BJ (cell line): ENCODE data around the gene IL9. TPM values are rescaled to one million over a fixed set of nuclear protein-coding genes. Genes with fewer than 3 reads are reported as not detected.

Source experiments
- CTCF ChIA-PET: fragments of 350-600 bp; formaldehyde crosslinking; extraction: SDS; loops from one replicate; lab custom pipeline; 2021; ENCODE audit warnings: antibody characterized with exemption, inconsistent platforms; lab: Yijun Ruan, JAX
- POLR2A ChIA-PET: fragments of 300-600 bp; sonication (Branson Sonifier 250); formaldehyde crosslinking; extraction: SDS; loops from one replicate; lab custom pipeline; 2021; ENCODE audit warnings: antibody characterized with exemption; lab: Charles Lee
- DNase-seq: peaks from one replicate; pipeline ENCODE4 v3.0.0-alpha.2; 2011; ENCODE audit warnings: low read depth
- H3K27me3 ChIP-seq: 2 replicates; pipeline ENCODE4 v1.6.0; 2011; ENCODE audit warnings: low read length; ENCODE audit not compliant: control insufficient read depth, insufficient read depth
- H3K36me3 ChIP-seq: 2 replicates; pipeline ENCODE4 v1.5.1; 2011; ENCODE audit warnings: low read length; ENCODE audit not compliant: control insufficient read depth, insufficient read depth
- H3K4me3 ChIP-seq: 2 replicates; pipeline ENCODE4 v1.5.1; 2011; ENCODE audit warnings: low read depth, mild to moderate bottlenecking, control low read depth, low read length
- polyA plus RNA-seq: library from polyadenylated mRNA; depleted of rRNA; stranded (reverse); fragments of >200 nt; gene quantifications from 2 replicates; pipeline ENCODE4 v1.2.3, GENCODE V29; 2011
- TF ChIP-seq, protein P1 (sequence below): IDR thresholded peaks from 2 replicates; pipeline ENCODE4 v1.5.1; 2011; ENCODE audit warnings: low read depth, mild to moderate bottlenecking, control low read depth, inconsistent platforms, low read length, moderate library complexity; ENCODE audit not compliant: insufficient read depth

IL9 gene
- polyA plus RNA-seq, 1 experiment = not detected

DNA sequence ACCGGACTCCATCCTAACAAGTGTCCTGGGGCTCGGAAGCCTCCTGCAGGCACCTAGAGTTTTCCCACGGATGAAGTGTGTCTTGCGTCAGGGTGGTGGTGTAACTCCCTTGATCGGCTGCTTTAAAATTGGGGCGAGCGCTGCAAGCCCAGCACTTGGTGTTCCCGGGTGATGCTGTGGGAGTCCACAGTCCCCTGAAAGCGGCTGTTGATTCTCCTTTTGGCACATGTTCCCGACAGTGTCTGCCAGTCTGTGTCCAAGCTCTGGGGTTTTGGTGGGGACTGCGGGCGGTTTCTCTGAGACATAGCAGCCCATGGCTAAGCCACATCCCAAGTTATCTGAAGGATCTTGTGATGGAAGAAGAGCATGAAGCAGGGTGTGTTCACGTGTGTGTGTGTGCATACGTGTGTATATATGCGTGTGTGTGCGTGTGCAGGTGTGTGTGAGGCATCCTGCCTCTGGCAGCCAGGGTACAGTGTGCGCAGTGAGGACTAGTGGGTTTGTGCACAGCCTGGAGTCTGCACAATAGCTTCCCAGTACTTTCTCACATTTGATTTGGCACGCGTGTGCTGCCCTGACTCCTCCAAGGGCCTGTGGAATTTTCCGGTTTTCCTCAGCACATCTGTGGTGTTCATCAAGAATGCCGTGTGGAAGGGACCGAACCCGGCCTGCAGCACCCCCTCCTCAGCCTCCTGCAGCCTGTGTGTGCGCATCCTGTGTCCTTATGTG, 44.3 kb downstream of the IL9 start:
- ChIA-PET POLR2A (no interaction called here), CTCF (no interaction called here)
- no peak overlapping the region for H3K4me3 ChIP-seq
- no peaks in the 10 kb centered on the region for H3K36me3 ChIP-seq
- peaks cover 3% of the 10 kb centered on the region for H3K27me3 ChIP-seq
- DNase-seq = no peak
- TF ChIP-seq, protein P1, sequence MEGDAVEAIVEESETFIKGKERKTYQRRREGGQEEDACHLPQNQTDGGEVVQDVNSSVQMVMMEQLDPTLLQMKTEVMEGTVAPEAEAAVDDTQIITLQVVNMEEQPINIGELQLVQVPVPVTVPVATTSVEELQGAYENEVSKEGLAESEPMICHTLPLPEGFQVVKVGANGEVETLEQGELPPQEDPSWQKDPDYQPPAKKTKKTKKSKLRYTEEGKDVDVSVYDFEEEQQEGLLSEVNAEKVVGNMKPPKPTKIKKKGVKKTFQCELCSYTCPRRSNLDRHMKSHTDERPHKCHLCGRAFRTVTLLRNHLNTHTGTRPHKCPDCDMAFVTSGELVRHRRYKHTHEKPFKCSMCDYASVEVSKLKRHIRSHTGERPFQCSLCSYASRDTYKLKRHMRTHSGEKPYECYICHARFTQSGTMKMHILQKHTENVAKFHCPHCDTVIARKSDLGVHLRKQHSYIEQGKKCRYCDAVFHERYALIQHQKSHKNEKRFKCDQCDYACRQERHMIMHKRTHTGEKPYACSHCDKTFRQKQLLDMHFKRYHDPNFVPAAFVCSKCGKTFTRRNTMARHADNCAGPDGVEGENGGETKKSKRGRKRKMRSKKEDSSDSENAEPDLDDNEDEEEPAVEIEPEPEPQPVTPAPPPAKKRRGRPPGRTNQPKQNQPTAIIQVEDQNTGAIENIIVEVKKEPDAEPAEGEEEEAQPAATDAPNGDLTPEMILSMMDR = no peak

DNA sequence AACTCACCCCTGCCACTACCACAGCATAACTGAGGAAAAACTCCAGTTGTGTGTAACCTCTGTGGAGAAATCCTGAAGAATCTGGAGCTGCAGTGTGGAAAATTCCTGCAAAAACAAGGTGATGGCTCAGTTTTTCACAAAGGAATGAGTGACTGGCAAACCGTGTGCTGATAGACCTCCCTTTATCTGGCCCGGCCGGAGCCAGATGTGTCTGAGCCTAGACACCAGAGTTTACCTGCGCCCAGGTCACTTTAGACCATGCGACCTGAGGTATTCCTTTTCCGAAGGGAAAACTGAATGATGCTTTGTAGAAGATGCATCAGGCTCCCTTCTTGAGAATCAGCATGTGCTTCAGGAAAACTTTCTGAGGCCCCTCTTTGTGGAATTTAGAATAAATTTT, 45.0 kb downstream of the IL9 start:
- Histone ChIP-seq H3K4me3 (no peak overlapping the region), H3K27me3 (peaks cover 3% of the 10 kb centered on the region), H3K36me3 (no peaks in the 10 kb centered on the region)
- DNase-seq = no peak
- POLR2A ChIA-PET = no interaction called here
- CTCF ChIA-PET = no interaction called here
- TF ChIP-seq, protein P1 = no peak

DNA sequence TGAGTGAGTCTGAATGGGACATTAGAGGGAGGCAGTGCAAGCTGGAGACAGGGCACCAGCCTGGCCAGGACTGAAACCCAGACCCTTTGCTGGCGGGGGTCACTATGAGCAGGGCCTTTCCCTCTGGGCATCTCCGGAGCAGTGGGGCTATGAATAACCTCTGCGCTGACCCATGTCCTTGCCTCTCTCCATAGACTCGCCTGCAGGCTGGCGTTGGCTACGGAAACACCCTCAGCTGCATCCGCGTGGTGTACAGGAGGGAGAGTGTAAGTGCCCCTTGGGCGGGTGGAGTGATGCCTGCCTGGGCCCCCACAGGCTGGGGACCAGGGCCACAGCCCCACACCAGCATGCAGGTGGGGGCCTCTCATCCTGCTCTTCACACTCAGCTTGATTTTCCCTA, 45.4 kb downstream of the IL9 start:
- H3K27me3 ChIP-seq = peaks cover 3% of the 10 kb centered on the region
- POLR2A ChIA-PET = no interaction called here
- CTCF ChIA-PET = no interaction called here
- no peak for DNase-seq
- no peak overlapping the region for H3K4me3 ChIP-seq
- H3K36me3 ChIP-seq = no peaks in the 10 kb centered on the region
- TF ChIP-seq, protein P1 = no peak

DNA sequence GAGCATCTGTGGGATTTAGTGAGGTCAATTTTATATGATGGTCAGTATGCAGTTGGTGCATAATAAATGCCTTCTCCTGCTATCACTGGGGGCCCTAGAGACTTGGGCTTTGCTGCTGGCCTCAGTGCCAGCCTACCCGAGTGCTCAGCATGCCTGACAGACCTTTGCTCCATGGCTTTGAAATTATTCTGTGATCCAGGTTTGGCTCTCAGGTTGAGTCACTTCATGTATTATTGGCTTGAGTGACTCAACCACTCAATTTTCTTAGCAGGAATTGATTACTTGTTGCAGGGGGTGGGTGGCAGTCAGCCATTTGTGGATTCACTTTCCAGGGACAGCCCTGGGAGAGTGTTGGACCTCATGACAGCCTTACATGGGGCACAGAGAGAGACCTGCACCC, 47.7 kb downstream of the IL9 start:
- H3K36me3 ChIP-seq = no peaks in the 10 kb centered on the region
- CTCF ChIA-PET = no interaction called here
- no peak for DNase-seq
- POLR2A ChIA-PET = no interaction called here
- peaks cover 3% of the 10 kb centered on the region for H3K27me3 ChIP-seq
- TF ChIP-seq, protein P1 = no peak
- no peak overlapping the region for H3K4me3 ChIP-seq

DNA sequence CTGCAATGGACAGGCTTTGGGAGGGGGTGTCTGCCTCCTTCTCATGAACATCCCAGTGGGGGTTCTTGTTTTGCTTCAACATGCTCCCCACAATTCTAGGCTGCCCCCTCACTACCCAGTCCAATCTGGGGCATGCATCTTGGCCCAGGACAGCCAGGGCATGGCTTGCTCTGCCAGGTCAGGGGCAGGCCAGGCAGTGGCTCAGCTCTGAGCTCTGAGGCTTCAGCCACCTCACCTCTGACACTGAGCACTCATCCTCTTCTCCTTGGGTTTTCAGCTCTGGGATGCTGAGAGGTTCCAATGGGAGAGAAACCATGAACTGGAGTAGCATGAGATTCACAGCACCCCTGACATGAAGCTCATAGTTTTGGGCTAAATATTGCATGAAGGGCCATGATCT, 49.3 kb downstream of the IL9 start:
- POLR2A ChIA-PET = no interaction called here
- DNase-seq = no peak

More for the DNA sequence above, 49.3 kb downstream of the IL9 start:
- CTCF ChIA-PET = no interaction called here
- Histone ChIP-seq H3K36me3 (no peaks in the 10 kb centered on the region), H3K27me3 (no peaks in the 10 kb centered on the region; the same call in 1 of the 2 replicates), H3K4me3 (no peak overlapping the region)
- TF ChIP-seq, protein P1 = no peak
